Measurements from ENCODE around the gene IL13. TPM values are rescaled to one million over a fixed set of nuclear protein-coding genes. Genes with fewer than 3 reads are reported as not detected.

IL13 gene
- polyA plus RNA-seq, 2 of the 4 experiments (the other 2 are of a cell fraction), result 0.13 TPM; not detected in 1

DNA sequence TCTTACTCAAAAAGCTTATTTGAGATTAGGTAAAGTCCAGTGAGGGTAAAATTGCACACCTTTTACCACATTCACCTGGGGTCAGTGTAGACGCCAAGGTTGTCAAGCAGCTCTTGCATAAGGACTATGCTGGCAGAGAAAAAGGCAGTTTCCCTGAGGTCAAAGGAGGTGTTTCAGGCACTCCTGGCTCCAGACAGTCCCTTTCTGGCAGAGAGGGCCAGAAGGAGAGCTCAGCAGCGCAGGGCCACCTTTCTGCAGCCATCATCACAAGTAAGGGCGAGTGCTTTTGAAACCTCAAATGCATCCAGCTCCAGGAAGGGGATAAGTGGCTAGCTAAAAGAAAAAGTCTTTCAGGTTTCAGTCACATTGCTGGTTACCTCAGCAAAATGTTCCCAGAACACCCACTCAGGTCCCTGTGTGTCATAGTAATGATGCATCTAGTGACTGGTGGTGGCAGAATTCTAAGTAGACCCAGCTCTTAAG lies 16.7 kb upstream of the IL13 start:
- TF ChIP-seq HDAC2 (IDR thresholded peaks at IDR 0.05) (no peak), MYC (IDR thresholded peaks at IDR 0.05; ENCODE audit: borderline replicate concordance, low read length) (no peak), TFCP2L1 (CRISPR knock-in tag; IDR thresholded peaks at IDR 0.05) (no peak), KDM5A (IDR thresholded peaks at IDR 0.05) (no peak), JUNB (IDR thresholded peaks at IDR 0.05) (no peak), NFE2L2 (conservative IDR thresholded peaks at IDR 0.05; ENCODE audit: low read length) (no peak), GATA3 (IDR thresholded peaks at IDR 0.05; ENCODE audit: borderline replicate concordance) (no peak), PHF8 (IDR thresholded peaks at IDR 0.05; ENCODE audit: borderline replicate concordance, low read depth) (no peak), BHLHE40 (IDR thresholded peaks at IDR 0.05; ENCODE audit: low read depth, low read length) (no peak), CHD2 (IDR thresholded peaks at IDR 0.05; ENCODE audit: low read length, partially characterized antibody) (no peak), TP53 (CRISPR knock-in tag; IDR thresholded peaks at IDR 0.05) (no peak), SMC3 (IDR thresholded peaks at IDR 0.05) (no peak), ZC3H11A (IDR thresholded peaks at IDR 0.05) (no peak), POLR2A (IDR thresholded peaks at IDR 0.05; ENCODE audit: low read length) (no peak), HOXA7 (CRISPR knock-in tag; IDR thresholded peaks at IDR 0.05) (no peak), CBX2 (IDR thresholded peaks at IDR 0.05; ENCODE audit: borderline replicate concordance, low read depth) (no peak), POLR2AphosphoS2 (conservative IDR thresholded peaks at IDR 0.05; ENCODE audit: low read length) (no peak), RARB (CRISPR knock-in tag; IDR thresholded peaks at IDR 0.05) (no peak), MAFK (IDR thresholded peaks at IDR 0.05; ENCODE audit: partially characterized antibody) (no peak)
- TF ChIP-seq, protein P1, sequence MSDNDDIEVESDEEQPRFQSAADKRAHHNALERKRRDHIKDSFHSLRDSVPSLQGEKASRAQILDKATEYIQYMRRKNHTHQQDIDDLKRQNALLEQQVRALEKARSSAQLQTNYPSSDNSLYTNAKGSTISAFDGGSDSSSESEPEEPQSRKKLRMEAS (IDR thresholded peaks at IDR 0.05), result no peak
- no peak for DNase-seq (ENCODE audit: low read depth in 1 of 2, low spot score in 1 of 2)
- Histone ChIP-seq H3K27ac (no peak overlapping the region), H3K4me2 (no peak overlapping the region), H3K4me1 (no peaks in the 10 kb centered on the region), H3K9me3 (no peaks in the 10 kb centered on the region), H3K4me3 (no peak overlapping the region)
- no peak for FAIRE-seq
- 96% methylated on average over 3 of the region's 3 CpGs for WGBS (ENCODE audit: missing lambda C conversion rate)
- no peak for ATAC-seq
- POLR2A ChIA-PET, result no interaction called here
- CTCF ChIA-PET, result interaction anchor here (1.2 to 2.2 kb wide), 2 partner anchors 11 to 115 kb away, joined by 3 to 5 read pairs; no protein-coding TSS in a partner anchor

DNA sequence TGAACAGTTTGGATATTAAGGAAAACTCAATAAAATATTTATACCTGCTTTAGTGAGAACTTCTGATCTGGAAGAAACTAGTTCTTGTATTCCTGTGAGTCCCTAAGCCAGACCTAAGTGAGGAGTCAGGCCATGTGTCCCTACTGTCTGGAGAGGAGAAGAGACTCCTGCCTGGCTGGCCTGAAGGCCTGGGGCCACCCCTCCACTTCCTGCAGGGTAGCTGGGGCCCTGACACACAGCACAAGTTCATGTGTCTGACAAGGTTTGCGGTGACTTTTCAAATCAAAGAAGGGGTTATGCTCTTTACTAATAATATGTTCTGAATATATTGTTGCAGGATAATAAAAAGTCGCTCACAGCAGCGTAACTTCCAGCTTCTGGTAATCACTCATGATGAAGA lies 16.1 kb upstream of the IL13 start:
- TF ChIP-seq MYC (IDR thresholded peaks at IDR 0.05; ENCODE audit: borderline replicate concordance, low read length) (no peak), KDM1A (IDR thresholded peaks at IDR 0.05; ENCODE audit: low read depth) (no peak), RAD21 (conservative IDR thresholded peaks at IDR 0.05 in 1 of 2, IDR thresholded peaks at IDR 0.05 in 1 of 2) (no peak), HDAC2 (IDR thresholded peaks at IDR 0.05) (no peak), POLR2A (IDR thresholded peaks at IDR 0.05; ENCODE audit: low read length) (no peak), HOXB5 (CRISPR knock-in tag; IDR thresholded peaks at IDR 0.05) (no peak), HOXB13 (CRISPR knock-in tag; IDR thresholded peaks at IDR 0.05; ENCODE audit: low read depth) (no peak), CBX2 (IDR thresholded peaks at IDR 0.05; ENCODE audit: borderline replicate concordance, low read depth) (no peak), FOSB (CRISPR knock-in tag; IDR thresholded peaks at IDR 0.05) (no peak), CBX8 (IDR thresholded peaks at IDR 0.05) (no peak), NFE2L2 (conservative IDR thresholded peaks at IDR 0.05; ENCODE audit: low read length) (no peak), MAZ (IDR thresholded peaks at IDR 0.05; ENCODE audit: borderline replicate concordance, low read depth, low read length) (no peak), FOXS1 (CRISPR knock-in tag; IDR thresholded peaks at IDR 0.05) (no peak), SREBF2 (IDR thresholded peaks at IDR 0.05) (no peak)
- TF ChIP-seq, protein P2, sequence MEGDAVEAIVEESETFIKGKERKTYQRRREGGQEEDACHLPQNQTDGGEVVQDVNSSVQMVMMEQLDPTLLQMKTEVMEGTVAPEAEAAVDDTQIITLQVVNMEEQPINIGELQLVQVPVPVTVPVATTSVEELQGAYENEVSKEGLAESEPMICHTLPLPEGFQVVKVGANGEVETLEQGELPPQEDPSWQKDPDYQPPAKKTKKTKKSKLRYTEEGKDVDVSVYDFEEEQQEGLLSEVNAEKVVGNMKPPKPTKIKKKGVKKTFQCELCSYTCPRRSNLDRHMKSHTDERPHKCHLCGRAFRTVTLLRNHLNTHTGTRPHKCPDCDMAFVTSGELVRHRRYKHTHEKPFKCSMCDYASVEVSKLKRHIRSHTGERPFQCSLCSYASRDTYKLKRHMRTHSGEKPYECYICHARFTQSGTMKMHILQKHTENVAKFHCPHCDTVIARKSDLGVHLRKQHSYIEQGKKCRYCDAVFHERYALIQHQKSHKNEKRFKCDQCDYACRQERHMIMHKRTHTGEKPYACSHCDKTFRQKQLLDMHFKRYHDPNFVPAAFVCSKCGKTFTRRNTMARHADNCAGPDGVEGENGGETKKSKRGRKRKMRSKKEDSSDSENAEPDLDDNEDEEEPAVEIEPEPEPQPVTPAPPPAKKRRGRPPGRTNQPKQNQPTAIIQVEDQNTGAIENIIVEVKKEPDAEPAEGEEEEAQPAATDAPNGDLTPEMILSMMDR (IDR thresholded peaks at IDR 0.05), result no peak
- TF ChIP-seq, protein P3, sequence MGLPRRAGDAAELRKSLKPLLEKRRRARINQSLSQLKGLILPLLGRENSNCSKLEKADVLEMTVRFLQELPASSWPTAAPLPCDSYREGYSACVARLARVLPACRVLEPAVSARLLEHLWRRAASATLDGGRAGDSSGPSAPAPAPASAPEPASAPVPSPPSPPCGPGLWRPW (IDR thresholded peaks at IDR 0.05), result no peak
- TF ChIP-seq, protein P1 (IDR thresholded peaks at IDR 0.05), result no peak
- FAIRE-seq (no peak), ATAC-seq (no peak), DNase-seq (ENCODE audit: low read depth in 1 of 2, low spot score in 1 of 2) (no peak)
- Histone ChIP-seq H3K27ac (no peak overlapping the region), H3K4me2 (no peak overlapping the region), H3K9me3 (no peaks in the 10 kb centered on the region), H3K4me3 (no peak overlapping the region), H3K4me1 (no peaks in the 10 kb centered on the region)
- ChIA-PET POLR2A (no interaction called here), CTCF (interaction anchor here (1.2 to 2.2 kb wide), 3 partner anchors 11 to 179 kb away, joined by 3 to 6 read pairs (median 5); no protein-coding TSS in a partner anchor)
- WGBS (ENCODE audit: missing lambda C conversion rate), result 96% methylated on average over 3 of the region's 3 CpGs

Measured in A549 (cell line).